ENCODE results near the gene ENOX1.
"Not testable (repeated sequence)": the region's sequence is repeated elsewhere in the genome, so short reads cannot be mapped to it uniquely, and the experiment has no call there.

ENOX1 gene

GRCh38 chr13:43377149-43377548 lies 409.6 kb downstream of the ENOX1 start:
- no peak for DNase-seq

- DNase-seq = no peak
These were observed 410.2 kb downstream of the ENOX1 start for GRCh38 chr13:43376596-43376995.

GRCh38 chr13:43375797-43376465 lies 410.8 kb downstream of the ENOX1 start:
- no peak for DNase-seq

- DNase-seq = peak; percentile 73
These were observed 412.2 kb downstream of the ENOX1 start for GRCh38 chr13:43374621-43375020.

GRCh38 chr13:43373400-43373799 lies 413.4 kb downstream of the ENOX1 start:
- no peak for DNase-seq

- no peak for DNase-seq
These were observed 415.9 kb downstream of the ENOX1 start for GRCh38 chr13:43370842-43371241.

GRCh38 chr13:43369319-43369718 lies 417.5 kb downstream of the ENOX1 start:
- DNase-seq = no peak

- peak; percentile 41 for DNase-seq
These were observed 418.8 kb downstream of the ENOX1 start for GRCh38 chr13:43368003-43368402.

- DNase-seq = no peak
These were observed 421.8 kb downstream of the ENOX1 start for GRCh38 chr13:43365039-43365344.

- DNase-seq = peak; percentile 48
These were observed 422.3 kb downstream of the ENOX1 start for GRCh38 chr13:43364210-43365038.

- DNase-seq = peak; percentile 12
These were observed 423.4 kb downstream of the ENOX1 start for GRCh38 chr13:43363156-43363953.

- DNase-seq = no peak
These were observed 424.2 kb downstream of the ENOX1 start for GRCh38 chr13:43362556-43362955.

GRCh38 chr13:43360892-43361610 lies 425.7 kb downstream of the ENOX1 start:
- peak; percentile 36 for DNase-seq

GRCh38 chr13:43360171-43360570 lies 426.6 kb downstream of the ENOX1 start:
- no peak for DNase-seq

- no peak for DNase-seq
These were observed 427.2 kb downstream of the ENOX1 start for GRCh38 chr13:43359536-43359935.

GRCh38 chr13:43357564-43357963 lies 429.2 kb downstream of the ENOX1 start:
- DNase-seq = no peak

GRCh38 chr13:43356567-43356966 lies 430.2 kb downstream of the ENOX1 start:
- no peak for DNase-seq

GRCh38 chr13:43355774-43356173 lies 431.0 kb downstream of the ENOX1 start:
- no peak for DNase-seq

- peak; percentile 29 for DNase-seq
These were observed 432.4 kb downstream of the ENOX1 start for GRCh38 chr13:43354153-43354945.

GRCh38 chr13:43353631-43354030 lies 433.1 kb downstream of the ENOX1 start:
- no peak for DNase-seq

GRCh38 chr13:43351612-43352011 lies 435.2 kb downstream of the ENOX1 start:
- DNase-seq = not testable (repeated sequence)

GRCh38 chr13:43348397-43348796 lies 438.4 kb downstream of the ENOX1 start:
- no peak for DNase-seq

Measured in fibroblast of skin of back (primary cell).